WTC11 (cell line): ENCODE results near the gene PHACTR3.

ENCODE experiments used
- FOXJ3 ChIP-seq: sonication (generic); formaldehyde crosslinking; IDR thresholded peaks from 2 replicates; pipeline ENCODE4 v1.9.0; 2021; ENCODE audit warnings: missing genetic modification reagents, mild to moderate bottlenecking, borderline replicate concordance
- IRF1 ChIP-seq: sonication (generic); formaldehyde crosslinking; IDR thresholded peaks from 2 replicates; pipeline ENCODE4 v1.8.0; 2023; ENCODE audit warnings: missing genetic modification reagents
- USF2 ChIP-seq: sonication (generic); formaldehyde crosslinking; IDR thresholded peaks from 2 replicates; pipeline ENCODE4 v1.8.1; 2023; ENCODE audit warnings: mild to moderate bottlenecking, missing genetic modification reagents, moderate library complexity
- TF ChIP-seq, protein P1 (sequence below): fragments of 200-600 bp; IDR thresholded peaks from 2 replicates; pipeline ENCODE4 v1.8.0; 2022; ENCODE audit warnings: antibody characterized with exemption
- TF ChIP-seq, protein P2 (sequence below): sonication (generic); formaldehyde crosslinking; IDR thresholded peaks from 2 replicates; pipeline ENCODE4 v1.8.0; 2022; ENCODE audit warnings: mild to moderate bottlenecking, missing genetic modification reagents

DNA sequence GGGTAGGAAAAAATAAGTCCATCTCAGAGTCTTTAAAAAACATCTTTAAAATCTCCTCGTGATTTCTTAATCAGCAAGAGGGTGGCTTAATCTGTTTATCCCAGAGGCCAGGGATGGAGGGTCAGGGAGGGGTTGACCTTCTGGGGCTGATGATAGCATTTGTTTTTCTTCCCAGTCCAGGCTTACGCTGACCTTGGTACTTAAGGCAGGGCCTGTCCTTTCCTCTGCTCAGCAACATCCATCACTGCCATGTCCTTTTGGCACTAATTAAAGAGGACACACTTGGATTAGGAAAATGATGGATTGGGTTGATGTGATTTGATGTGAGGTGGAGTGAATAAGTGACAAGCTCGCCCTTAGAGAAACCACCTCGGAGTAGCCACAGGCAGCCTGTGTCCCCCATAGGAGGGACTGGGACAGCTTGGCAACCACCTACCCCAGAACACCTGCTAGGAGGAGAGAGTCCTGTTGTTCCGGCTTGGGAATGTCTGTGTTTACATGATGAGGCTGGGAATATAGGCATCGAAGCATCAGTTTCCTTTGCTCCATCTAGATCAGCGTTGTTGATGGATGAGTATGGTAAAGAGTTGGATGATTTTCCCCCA is 44.2 kb downstream of the PHACTR3 start:
- TF ChIP-seq, protein P1, sequence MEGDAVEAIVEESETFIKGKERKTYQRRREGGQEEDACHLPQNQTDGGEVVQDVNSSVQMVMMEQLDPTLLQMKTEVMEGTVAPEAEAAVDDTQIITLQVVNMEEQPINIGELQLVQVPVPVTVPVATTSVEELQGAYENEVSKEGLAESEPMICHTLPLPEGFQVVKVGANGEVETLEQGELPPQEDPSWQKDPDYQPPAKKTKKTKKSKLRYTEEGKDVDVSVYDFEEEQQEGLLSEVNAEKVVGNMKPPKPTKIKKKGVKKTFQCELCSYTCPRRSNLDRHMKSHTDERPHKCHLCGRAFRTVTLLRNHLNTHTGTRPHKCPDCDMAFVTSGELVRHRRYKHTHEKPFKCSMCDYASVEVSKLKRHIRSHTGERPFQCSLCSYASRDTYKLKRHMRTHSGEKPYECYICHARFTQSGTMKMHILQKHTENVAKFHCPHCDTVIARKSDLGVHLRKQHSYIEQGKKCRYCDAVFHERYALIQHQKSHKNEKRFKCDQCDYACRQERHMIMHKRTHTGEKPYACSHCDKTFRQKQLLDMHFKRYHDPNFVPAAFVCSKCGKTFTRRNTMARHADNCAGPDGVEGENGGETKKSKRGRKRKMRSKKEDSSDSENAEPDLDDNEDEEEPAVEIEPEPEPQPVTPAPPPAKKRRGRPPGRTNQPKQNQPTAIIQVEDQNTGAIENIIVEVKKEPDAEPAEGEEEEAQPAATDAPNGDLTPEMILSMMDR, result no peak
- TF ChIP-seq, protein P2, sequence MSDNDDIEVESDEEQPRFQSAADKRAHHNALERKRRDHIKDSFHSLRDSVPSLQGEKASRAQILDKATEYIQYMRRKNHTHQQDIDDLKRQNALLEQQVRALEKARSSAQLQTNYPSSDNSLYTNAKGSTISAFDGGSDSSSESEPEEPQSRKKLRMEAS (CRISPR knock-in tag), result no peak
- TF ChIP-seq USF2 (CRISPR knock-in tag) (no peak), FOXJ3 (CRISPR knock-in tag) (no peak), IRF1 (CRISPR knock-in tag) (no peak)
